ENCODE results near the gene OR1L1.

The OR1L1 gene

GRCh38 chr9:122661416-122661815 lies at the start of gene OR1L1:
Gene OR1L1 (plus strand): TSS chr9:122661716. CDS start chr9:122661716, 0 bp downstream.
- no peak for DNase-seq

- DNase-seq: no peak
Measured at GRCh38 chr9:122614362-122614761, 47.2 kb upstream of the OR1L1 start, which contains the start of gene OR1Q1. Gene OR1Q1 (plus strand): TSS chr9:122614738. CDS start chr9:122614738, 0 bp downstream.

GRCh38 chr9:122619996-122620395 lies 41.5 kb upstream of the OR1L1 start:
- DNase-seq: no peak

GRCh38 chr9:122642226-122642625 lies 19.3 kb upstream of the OR1L1 start:
- DNase-seq: no peak

GRCh38 chr9:122656378-122656777 lies 5.1 kb upstream of the OR1L1 start:
- no peak for DNase-seq

GRCh38 chr9:122657527-122657926 lies 4.0 kb upstream of the OR1L1 start, which contains the start of gene OR1B1:
Gene OR1B1 (minus strand): TSS chr9:122657627.
- DNase-seq: no peak

GRCh38 chr9:122672481-122672880 lies 11.0 kb downstream of the OR1L1 start:
- no peak for DNase-seq

- DNase-seq: no peak
Measured at GRCh38 chr9:122684851-122685250, 23.3 kb downstream of the OR1L1 start.

- no peak for DNase-seq
Measured at GRCh38 chr9:122695696-122696095, 34.2 kb downstream of the OR1L1 start.
